ENCODE results near the gene CTF1. TPM values are rescaled to one million over a fixed set of nuclear protein-coding genes. Genes with fewer than 3 reads are reported as not detected.

The CTF1 gene
- total and polyA plus RNA-seq, 12 donors = 6.5 to 28.2 (median 17.8) TPM

DNA sequence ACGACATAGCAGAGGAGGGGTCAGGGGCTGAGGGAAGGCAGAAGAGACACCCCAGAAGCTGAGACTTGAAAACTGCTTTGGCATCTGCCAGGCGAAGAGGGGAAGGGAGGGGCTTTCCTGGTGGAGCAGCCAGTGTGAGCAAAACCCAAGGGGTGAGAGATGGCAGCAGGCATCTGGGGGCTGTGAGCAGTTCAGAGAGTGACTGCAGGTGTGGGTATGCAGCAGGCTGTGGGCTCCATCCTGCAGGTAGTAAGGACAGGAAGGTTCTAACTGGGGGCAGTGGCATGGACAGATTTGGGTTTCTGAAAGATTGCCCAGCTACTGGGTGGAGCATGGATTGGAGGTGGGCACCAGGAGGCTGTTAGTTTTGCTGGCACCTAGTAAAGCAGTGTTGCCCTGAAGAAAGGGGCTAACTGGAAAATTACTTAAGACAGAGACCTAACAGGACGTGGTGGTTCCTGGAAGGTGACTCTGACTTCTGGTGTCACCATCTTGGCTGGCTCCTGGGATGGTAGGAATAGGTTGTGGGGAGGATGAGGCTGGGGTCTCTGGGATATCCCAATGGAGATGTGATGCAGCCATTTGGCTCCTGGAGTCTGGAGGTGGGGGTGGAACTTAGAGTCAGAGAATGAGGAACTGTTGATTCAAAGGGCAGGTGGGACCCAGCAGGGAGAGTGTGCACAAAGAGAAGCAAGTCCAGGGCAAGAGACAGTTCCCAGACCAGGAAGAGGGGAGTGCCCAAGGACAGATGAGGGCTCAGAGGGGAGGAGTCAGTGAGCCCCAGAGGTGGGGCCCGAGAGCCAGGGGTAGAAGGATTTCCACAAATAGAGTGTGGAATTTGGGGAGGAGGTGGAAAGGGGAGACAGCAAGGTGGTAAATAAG, 13.7 kb upstream of the CTF1 start:
- intact Hi-C loops (cut with DNase I) = no loop called here
- WGBS, 2 donors = 66 to 69% methylated on average over 4 of the region's 4 CpGs

DNA sequence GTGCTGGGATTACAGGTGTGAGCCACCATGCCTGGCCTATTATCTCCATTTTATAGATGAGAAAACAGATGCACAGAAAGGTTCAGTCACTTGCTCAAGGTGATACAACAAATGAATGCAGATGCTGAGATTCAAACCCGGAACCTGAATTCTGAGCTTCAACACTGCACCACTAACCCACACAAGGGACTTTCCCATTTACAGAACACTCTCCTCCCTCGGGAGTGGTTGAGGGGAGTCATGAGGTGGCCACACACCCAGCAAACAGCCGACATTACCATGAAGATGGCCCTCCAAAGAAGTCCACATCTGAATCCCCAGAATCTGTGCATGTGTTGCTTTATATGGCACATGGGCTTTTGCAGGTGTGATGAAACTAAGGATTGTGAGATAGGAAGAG, 11.7 kb upstream of the CTF1 start:
- TF ChIP-seq, protein P1, sequence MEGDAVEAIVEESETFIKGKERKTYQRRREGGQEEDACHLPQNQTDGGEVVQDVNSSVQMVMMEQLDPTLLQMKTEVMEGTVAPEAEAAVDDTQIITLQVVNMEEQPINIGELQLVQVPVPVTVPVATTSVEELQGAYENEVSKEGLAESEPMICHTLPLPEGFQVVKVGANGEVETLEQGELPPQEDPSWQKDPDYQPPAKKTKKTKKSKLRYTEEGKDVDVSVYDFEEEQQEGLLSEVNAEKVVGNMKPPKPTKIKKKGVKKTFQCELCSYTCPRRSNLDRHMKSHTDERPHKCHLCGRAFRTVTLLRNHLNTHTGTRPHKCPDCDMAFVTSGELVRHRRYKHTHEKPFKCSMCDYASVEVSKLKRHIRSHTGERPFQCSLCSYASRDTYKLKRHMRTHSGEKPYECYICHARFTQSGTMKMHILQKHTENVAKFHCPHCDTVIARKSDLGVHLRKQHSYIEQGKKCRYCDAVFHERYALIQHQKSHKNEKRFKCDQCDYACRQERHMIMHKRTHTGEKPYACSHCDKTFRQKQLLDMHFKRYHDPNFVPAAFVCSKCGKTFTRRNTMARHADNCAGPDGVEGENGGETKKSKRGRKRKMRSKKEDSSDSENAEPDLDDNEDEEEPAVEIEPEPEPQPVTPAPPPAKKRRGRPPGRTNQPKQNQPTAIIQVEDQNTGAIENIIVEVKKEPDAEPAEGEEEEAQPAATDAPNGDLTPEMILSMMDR (IDR thresholded peaks at IDR 0.05) = no peak
- H3K4me1 ChIP-seq = peaks cover 0 to 25% (median 7%) of the 10 kb centered on the region in 9 donors
- H3K27me3 ChIP-seq = no peaks in the 10 kb centered on the region
- ATAC-seq = no peak
- H3K27ac ChIP-seq = no peak overlapping the region
- H3K9me3 ChIP-seq = no peaks in the 10 kb centered on the region
- DNase-seq = no peak
- H3K4me3 ChIP-seq = no peak overlapping the region
- H3K36me3 ChIP-seq = peaks cover 0 to 86% (median 26%) of the 10 kb centered on the region in 9 donors
- WGBS, 2 donors = 88 to 91% methylated on average over 3 of the region's 3 CpGs
- intact Hi-C loops (cut with DNase I) = no loop called here

More for the DNA sequence above, 13.7 kb upstream of the CTF1 start:
- Histone ChIP-seq H3K9me3 (no peaks in the 10 kb centered on the region), H3K27ac (peak overlapping the region in 6 of 10 donors; percentile 7 to 78 (median 71)), H3K4me3 (no peak overlapping the region), H3K36me3 (peaks cover 0 to 80% (median 23%) of the 10 kb centered on the region in 9 donors), H3K4me1 (peaks cover 0 to 28% (median 7%) of the 10 kb centered on the region in 9 donors), H3K27me3 (no peaks in the 10 kb centered on the region)
- DNase-seq = no peak
- ATAC-seq = peak in 2 of 8 donors; percentile 23 to 32
- TF ChIP-seq, protein P1 (IDR thresholded peaks at IDR 0.05) = no peak

DNA sequence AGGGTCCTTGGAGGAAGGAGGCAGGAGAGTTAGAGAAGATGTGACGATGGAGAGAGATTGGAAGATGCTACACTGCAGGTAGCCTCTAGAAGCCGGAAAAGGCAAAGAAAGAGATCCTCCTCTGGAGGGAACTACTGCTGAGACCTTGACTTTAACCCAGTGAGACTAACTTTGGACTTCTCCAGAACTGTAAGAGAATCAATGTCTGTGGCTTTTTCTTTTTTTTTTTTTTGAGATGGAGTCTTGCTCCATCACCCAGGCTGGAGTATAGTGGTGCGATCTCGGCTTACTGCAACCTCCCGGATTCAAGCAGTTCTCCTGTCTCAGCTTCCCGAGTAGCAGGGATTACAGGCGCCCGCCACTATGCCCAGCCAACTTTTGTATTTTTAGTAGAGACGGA, 11.2 kb upstream of the CTF1 start:
- Histone ChIP-seq H3K9me3 (no peaks in the 10 kb centered on the region), H3K27ac (no peak overlapping the region), H3K27me3 (no peaks in the 10 kb centered on the region), H3K36me3 (peaks cover 0 to 86% (median 26%) of the 10 kb centered on the region in 9 donors), H3K4me1 (peaks cover 0 to 25% (median 7%) of the 10 kb centered on the region in 9 donors), H3K4me3 (no peak overlapping the region)
- DNase-seq (no peak), ATAC-seq (no peak)
- 91% methylated on average over 9 of the region's 9 CpGs for WGBS, 2 donors
- TF ChIP-seq, protein P1 (IDR thresholded peaks at IDR 0.05) = no peak
- intact Hi-C loops (cut with DNase I) = no loop called here

DNA sequence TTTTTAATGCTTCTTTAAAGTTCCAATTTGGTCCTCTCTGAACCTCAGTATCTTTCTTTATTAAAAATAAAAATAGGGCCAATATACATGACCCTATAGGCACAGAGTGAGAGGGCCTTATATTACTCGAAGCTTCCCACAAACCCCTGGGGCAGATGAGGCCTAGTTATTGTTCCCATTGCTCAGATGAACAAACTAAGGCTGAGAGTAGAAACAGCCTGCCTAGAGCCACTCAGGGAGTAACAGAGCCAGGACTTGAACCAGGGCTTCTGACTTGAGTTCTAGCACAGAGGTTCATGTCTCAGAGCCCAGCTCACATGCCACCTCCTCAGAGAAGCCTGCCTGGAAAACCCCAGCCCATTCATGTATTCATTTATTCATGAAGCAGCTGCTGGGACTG, 10.3 kb upstream of the CTF1 start:
- H3K27me3 ChIP-seq = no peaks in the 10 kb centered on the region
- H3K27ac ChIP-seq = no peak overlapping the region
- ATAC-seq (no peak), DNase-seq (no peak)
- intact Hi-C loops (cut with DNase I) = no loop called here
- H3K4me1 ChIP-seq = peaks cover 0 to 21% (median 7%) of the 10 kb centered on the region in 9 donors
- H3K4me3 ChIP-seq = no peak overlapping the region
- H3K36me3 ChIP-seq = peaks cover 0 to 88% (median 27%) of the 10 kb centered on the region in 9 donors
- TF ChIP-seq, protein P1 (IDR thresholded peaks at IDR 0.05) = no peak
- no peaks in the 10 kb centered on the region for H3K9me3 ChIP-seq
- WGBS, 2 donors = 89 to 96% methylated on average over 1 of the region's 1 CpG
